Parathyroid adenoma (tissue), 2 donors: Measurements from ENCODE around the gene SLC24A4.

Source experiments
- H2AFZ ChIP-seq: fragments of 300-600 bp; sonication (generic); one replicate; pipeline ENCODE4 v1.7.0; 2017; ENCODE audit warnings: antibody characterized with exemption, mild to moderate bottlenecking
- H3K27ac ChIP-seq: fragments of 300-600 bp; sonication (generic); one replicate; pipeline ENCODE4 v1.7.0; 2017
- H3K27me3 ChIP-seq: fragments of 300-600 bp; sonication (generic); one replicate; pipeline ENCODE4 v1.7.0; 2017; ENCODE audit warnings: low read length; ENCODE audit not compliant: control insufficient read depth, insufficient read depth
- H3K36me3 ChIP-seq: fragments of 300-600 bp; sonication (generic); one replicate; pipeline ENCODE4 v1.7.0; 2017; ENCODE audit warnings: low read length; ENCODE audit not compliant: control insufficient read depth, insufficient read depth
- H3K4me1 ChIP-seq: fragments of 300-600 bp; sonication (generic); one replicate; pipeline ENCODE4 v1.7.0; 2017; ENCODE audit warnings: control low read depth
- H3K4me2 ChIP-seq: fragments of 300-600 bp; sonication (generic); one replicate; pipeline ENCODE4 v1.7.0; 2017; ENCODE audit warnings: low read length
- H3K4me3 ChIP-seq: fragments of 300-600 bp; sonication (generic); one replicate; pipeline ENCODE4 v1.7.0; 2017; ENCODE audit warnings: low read depth, low read length
- H3K79me2 ChIP-seq: fragments of 300-600 bp; sonication (generic); one replicate; pipeline ENCODE4 v1.7.0; 2017; ENCODE audit warnings: control low read depth
- H3K9ac ChIP-seq: fragments of 300-600 bp; sonication (generic); one replicate; pipeline ENCODE4 v1.7.0; 2017; ENCODE audit warnings: mild to moderate bottlenecking
- H3K9me3 ChIP-seq: fragments of 300-600 bp; sonication (generic); one replicate; pipeline ENCODE4 v1.7.0; 2017; ENCODE audit warnings: low read length; ENCODE audit not compliant: control insufficient read depth
- TF ChIP-seq, protein P1 (sequence below): fragments of 300-600 bp; sonication (generic); IDR thresholded peaks from one replicate; pipeline ENCODE4 v1.7.0; 2017; ENCODE audit warnings: antibody characterized with exemption, mild to moderate bottlenecking
- donor health status: primary hyperparathyroidism.

Gene SLC24A4

DNA sequence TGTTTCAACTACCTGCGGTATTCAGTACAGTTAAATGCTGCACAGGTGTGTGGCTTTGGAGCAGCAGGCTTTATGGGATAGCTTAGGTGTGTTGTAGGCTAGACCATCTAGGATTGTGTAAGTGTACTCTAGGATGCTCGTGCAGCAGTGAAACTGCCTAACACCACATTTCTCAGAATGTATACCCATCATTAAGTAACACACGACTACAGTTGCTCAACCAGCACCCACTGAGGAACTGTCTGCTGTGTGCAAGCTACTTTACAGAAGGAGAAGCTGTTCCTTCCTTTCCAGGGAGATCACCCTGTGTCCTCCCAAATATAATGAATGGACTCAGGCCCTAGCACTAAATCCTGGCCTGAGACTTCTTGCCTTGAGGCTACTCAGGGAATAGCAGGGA lies 94.8 kb downstream of the SLC24A4 start:
- TF ChIP-seq, protein P1, sequence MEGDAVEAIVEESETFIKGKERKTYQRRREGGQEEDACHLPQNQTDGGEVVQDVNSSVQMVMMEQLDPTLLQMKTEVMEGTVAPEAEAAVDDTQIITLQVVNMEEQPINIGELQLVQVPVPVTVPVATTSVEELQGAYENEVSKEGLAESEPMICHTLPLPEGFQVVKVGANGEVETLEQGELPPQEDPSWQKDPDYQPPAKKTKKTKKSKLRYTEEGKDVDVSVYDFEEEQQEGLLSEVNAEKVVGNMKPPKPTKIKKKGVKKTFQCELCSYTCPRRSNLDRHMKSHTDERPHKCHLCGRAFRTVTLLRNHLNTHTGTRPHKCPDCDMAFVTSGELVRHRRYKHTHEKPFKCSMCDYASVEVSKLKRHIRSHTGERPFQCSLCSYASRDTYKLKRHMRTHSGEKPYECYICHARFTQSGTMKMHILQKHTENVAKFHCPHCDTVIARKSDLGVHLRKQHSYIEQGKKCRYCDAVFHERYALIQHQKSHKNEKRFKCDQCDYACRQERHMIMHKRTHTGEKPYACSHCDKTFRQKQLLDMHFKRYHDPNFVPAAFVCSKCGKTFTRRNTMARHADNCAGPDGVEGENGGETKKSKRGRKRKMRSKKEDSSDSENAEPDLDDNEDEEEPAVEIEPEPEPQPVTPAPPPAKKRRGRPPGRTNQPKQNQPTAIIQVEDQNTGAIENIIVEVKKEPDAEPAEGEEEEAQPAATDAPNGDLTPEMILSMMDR = no peak
- no peaks in the 10 kb centered on the region for H3K9me3 ChIP-seq
- H3K9ac ChIP-seq = no peak overlapping the region
- no peaks in the 10 kb centered on the region for H3K27me3 ChIP-seq
- no peaks in the 10 kb centered on the region for H3K4me1 ChIP-seq
- no peaks in the 10 kb centered on the region for H3K79me2 ChIP-seq
- H3K27ac ChIP-seq = no peak overlapping the region
- H3K4me2 ChIP-seq = no peak overlapping the region
- H3K4me3 ChIP-seq = no peak overlapping the region
- no peaks in the 10 kb centered on the region for H3K36me3 ChIP-seq
- no peak overlapping the region for H2AFZ ChIP-seq

DNA sequence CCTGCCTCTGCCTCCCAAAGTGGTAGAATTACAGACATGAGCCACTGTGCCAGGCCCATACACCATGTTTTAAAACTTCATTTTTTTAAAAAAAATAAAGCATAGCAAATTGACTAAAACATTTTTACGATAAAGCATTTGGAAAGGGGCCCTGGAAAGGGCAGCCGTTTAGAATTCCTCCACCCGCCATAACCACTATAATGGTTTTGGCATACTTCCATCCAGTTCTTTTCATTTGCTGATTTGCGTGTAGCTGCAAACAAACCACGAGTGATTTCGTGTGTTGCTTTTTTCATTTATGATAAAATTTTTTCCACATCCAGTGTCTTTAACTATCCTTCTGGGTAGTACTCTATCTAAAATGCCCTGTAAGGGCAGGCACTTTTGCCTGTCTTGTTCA lies 98.8 kb downstream of the SLC24A4 start:
- TF ChIP-seq, protein P1 = no peak

DNA sequence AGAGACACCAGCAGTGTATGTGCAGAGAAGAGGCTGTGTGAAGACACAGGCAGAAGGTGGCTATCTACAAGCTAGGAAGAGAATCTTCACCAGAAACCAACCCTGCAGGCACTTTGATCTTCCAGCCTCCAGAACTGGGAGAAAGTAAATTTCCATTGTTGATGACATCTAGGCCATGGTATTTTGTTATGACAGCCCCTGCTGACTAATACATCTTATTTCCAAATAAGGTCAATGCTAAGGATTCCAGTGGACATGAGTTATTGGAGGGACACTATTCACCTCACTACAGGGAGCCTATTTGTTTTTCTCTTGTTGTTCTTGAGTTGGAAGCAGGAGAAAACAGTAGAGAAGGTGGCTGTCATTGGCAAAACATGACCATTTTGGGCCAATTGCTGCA lies 102.1 kb downstream of the SLC24A4 start:
- Histone ChIP-seq H3K9me3 (no peaks in the 10 kb centered on the region), H2AFZ (no peak overlapping the region), H3K27me3 (no peaks in the 10 kb centered on the region), H3K4me1 (no peaks in the 10 kb centered on the region), H3K36me3 (no peaks in the 10 kb centered on the region), H3K27ac (no peak overlapping the region), H3K9ac (no peak overlapping the region), H3K79me2 (no peaks in the 10 kb centered on the region), H3K4me3 (no peak overlapping the region), H3K4me2 (no peak overlapping the region)
- TF ChIP-seq, protein P1 = no peak

More for the DNA sequence above, 98.8 kb downstream of the SLC24A4 start:
- Histone ChIP-seq H3K4me3 (no peak overlapping the region), H3K27ac (no peak overlapping the region), H3K4me1 (no peaks in the 10 kb centered on the region), H3K27me3 (no peaks in the 10 kb centered on the region), H3K9ac (no peak overlapping the region), H2AFZ (no peak overlapping the region), H3K9me3 (no peaks in the 10 kb centered on the region), H3K36me3 (no peaks in the 10 kb centered on the region), H3K4me2 (no peak overlapping the region), H3K79me2 (no peaks in the 10 kb centered on the region)

GRCh38 chr14:92426237-92426636 lies 103.3 kb downstream of the SLC24A4 start:
- Histone ChIP-seq H3K79me2 (no peaks in the 10 kb centered on the region), H3K4me2 (no peak overlapping the region), H3K9me3 (no peaks in the 10 kb centered on the region), H3K27me3 (no peaks in the 10 kb centered on the region), H3K9ac (no peak overlapping the region), H2AFZ (no peak overlapping the region), H3K27ac (no peak overlapping the region), H3K36me3 (no peaks in the 10 kb centered on the region), H3K4me3 (no peak overlapping the region), H3K4me1 (no peaks in the 10 kb centered on the region)
- TF ChIP-seq, protein P1 = no peak

DNA sequence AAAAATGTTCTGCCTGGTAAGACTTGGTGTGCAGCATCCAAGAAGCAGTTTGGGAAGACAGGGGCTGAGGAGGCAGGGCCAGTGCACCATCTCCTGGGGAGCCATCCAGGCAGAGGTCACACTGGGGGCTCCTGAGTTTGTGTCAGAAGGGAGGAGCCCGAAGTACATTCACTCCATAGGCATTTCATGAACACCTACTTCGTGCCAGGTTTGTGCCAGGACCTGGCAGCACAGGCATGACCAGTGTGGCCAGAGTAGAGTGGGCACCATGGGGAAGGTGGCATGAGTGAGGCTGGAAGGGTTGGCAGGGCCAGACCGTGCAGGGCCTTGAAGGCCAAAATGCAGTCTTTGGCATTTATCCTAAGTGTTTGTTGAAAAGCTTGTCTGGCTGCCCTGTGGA lies 104.1 kb downstream of the SLC24A4 start:
- Histone ChIP-seq H3K36me3 (no peaks in the 10 kb centered on the region), H3K4me3 (no peak overlapping the region), H3K4me2 (no peak overlapping the region), H3K9me3 (no peaks in the 10 kb centered on the region), H3K4me1 (no peaks in the 10 kb centered on the region), H3K79me2 (no peaks in the 10 kb centered on the region), H3K27me3 (no peaks in the 10 kb centered on the region), H3K27ac (no peak overlapping the region), H2AFZ (no peak overlapping the region), H3K9ac (no peak overlapping the region)
- TF ChIP-seq, protein P1 = no peak
